ENCODE results near the gene C17orf75.

DNA sequence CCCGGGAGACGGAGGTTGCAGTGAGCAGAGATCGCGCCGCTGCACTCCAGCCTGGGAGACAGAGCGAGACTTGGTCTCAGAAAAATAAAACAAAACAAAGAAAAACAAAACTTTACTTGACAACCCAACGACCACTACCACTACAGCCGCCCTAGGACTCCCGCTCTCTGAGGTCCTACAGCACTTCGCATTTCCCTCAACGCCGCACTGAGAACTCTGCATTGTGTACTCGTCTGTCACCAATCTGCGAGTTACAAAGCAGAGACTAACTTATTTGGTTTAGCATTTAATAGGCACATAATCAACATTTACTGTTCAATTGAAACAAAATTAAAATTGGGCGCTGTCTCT lies 7.5 kb upstream of the C17orf75 start:
- TF ChIP-seq KLF17 (tag by site-specific recombination; IDR thresholded peaks at IDR 0.05): no peak
- no peak for TF ChIP-seq ZNF174 (tag by site-specific recombination; IDR thresholded peaks at IDR 0.05)
- TF ChIP-seq ZNF280C (tag by site-specific recombination; IDR thresholded peaks at IDR 0.05): no peak
- TF ChIP-seq CTCF (tag by site-specific recombination; IDR thresholded peaks at IDR 0.05): no peak
- TF ChIP-seq ZNF274 (IDR thresholded peaks at IDR 0.05; ENCODE audit: low read length): no peak
- no peak for TF ChIP-seq ZNF274 (tag by site-specific recombination; IDR thresholded peaks at IDR 0.05; ENCODE audit: borderline replicate concordance)
- no peak for TF ChIP-seq TCF7L2 (IDR thresholded peaks at IDR 0.05; ENCODE audit: borderline replicate concordance, low read depth, low read length)
- TF ChIP-seq ZNF155 (tag by site-specific recombination; IDR thresholded peaks at IDR 0.05): no peak
- no peak for TF ChIP-seq REST (tag by site-specific recombination; IDR thresholded peaks at IDR 0.05)
- TF ChIP-seq, protein P1, sequence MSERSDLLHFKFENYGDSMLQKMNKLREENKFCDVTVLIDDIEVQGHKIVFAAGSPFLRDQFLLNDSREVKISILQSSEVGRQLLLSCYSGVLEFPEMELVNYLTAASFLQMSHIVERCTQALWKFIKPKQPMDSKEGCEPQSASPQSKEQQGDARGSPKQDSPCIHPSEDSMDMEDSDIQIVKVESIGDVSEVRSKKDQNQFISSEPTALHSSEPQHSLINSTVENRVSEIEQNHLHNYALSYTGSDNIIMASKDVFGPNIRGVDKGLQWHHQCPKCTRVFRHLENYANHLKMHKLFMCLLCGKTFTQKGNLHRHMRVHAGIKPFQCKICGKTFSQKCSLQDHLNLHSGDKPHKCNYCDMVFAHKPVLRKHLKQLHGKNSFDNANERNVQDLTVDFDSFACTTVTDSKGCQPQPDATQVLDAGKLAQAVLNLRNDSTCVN (tag by site-specific recombination; optimal IDR thresholded peaks at IDR 0.05): no peak
- TF ChIP-seq ZNF549 (tag by site-specific recombination; IDR thresholded peaks at IDR 0.05): no peak

Data from HEK293 (cell line).